Smooth muscle cell (in vitro differentiated cells): ENCODE results near the gene SHC4. TPM values are rescaled to one million over a fixed set of nuclear protein-coding genes. Genes with fewer than 3 reads are reported as not detected.

ENCODE experiments used
- DNase-seq: peaks from one replicate; lab custom pipeline; 2025; ENCODE audit not compliant: unreplicated experiment; lab: John Stamatoyannopoulos, UW
- H2AFZ ChIP-seq: fragments of 200-600 bp; sonication (generic); 2 replicates; pipeline ENCODE4 v1.6.0; 2016; ENCODE audit warnings: antibody characterized with exemption, low read depth, mild to moderate bottlenecking
- H3F3A ChIP-seq: fragments of 200-600 bp; sonication (generic); 2 replicates; pipeline ENCODE4 v1.6.0; 2017; ENCODE audit warnings: antibody characterized with exemption, low read depth
- H3K27ac ChIP-seq: fragments of 200-600 bp; sonication (generic); 2 replicates; pipeline ENCODE4 v1.5.1; 2016; ENCODE audit warnings: low read depth, mild to moderate bottlenecking
- H3K27me3 ChIP-seq: fragments of 200-600 bp; sonication (generic); 2 replicates; pipeline ENCODE4 v1.6.1; 2016; ENCODE audit warnings: low read depth, mild to moderate bottlenecking
- H3K36me3 ChIP-seq: fragments of 200-600 bp; sonication (generic); 2 replicates; pipeline ENCODE4 v1.5.1; 2016; ENCODE audit warnings: low read depth
- H3K4me1 ChIP-seq: fragments of 200-600 bp; sonication (generic); 2 replicates; pipeline ENCODE4 v1.5.1; 2016; ENCODE audit warnings: low read depth
- H3K4me2 ChIP-seq: fragments of 200-600 bp; sonication (generic); 2 replicates; pipeline ENCODE4 v1.6.0; 2016; ENCODE audit warnings: mild to moderate bottlenecking
- H3K4me3 ChIP-seq: fragments of 200-600 bp; sonication (generic); 2 replicates; pipeline ENCODE4 v1.5.1; 2016; ENCODE audit warnings: mild to moderate bottlenecking
- H3K79me2 ChIP-seq: fragments of 200-600 bp; sonication (generic); 2 replicates; pipeline ENCODE4 v1.6.0; 2016; ENCODE audit warnings: low read depth, mild to moderate bottlenecking
- H3K9ac ChIP-seq: fragments of 200-600 bp; sonication (generic); 2 replicates; pipeline ENCODE4 v1.6.0; 2016; ENCODE audit warnings: low read depth
- H3K9me3 ChIP-seq: fragments of 200-600 bp; sonication (generic); replicated peaks from 2 replicates; pipeline ENCODE4 v1.5.1; 2016; ENCODE audit warnings: low read depth
- H4K20me1 ChIP-seq: fragments of 200-600 bp; sonication (generic); 2 replicates; pipeline ENCODE4 v1.6.0; 2016; ENCODE audit warnings: low read depth
- CTCF ChIP-seq: fragments of 200-600 bp; sonication (generic); IDR thresholded peaks from 2 replicates; pipeline ENCODE4 v1.5.1; 2017; ENCODE audit warnings: borderline replicate concordance, mild to moderate bottlenecking, antibody characterized with exemption; ENCODE audit not compliant: insufficient read depth, poor library complexity, severe bottlenecking
- WGBS: methylation state at CpG from one replicate; pipeline ENCODE4 v1.1.7; 2016; ENCODE audit warnings: low lambda C conversion rate; 5-methylcytosine and 5-hydroxymethylcytosine counted together
- polyA plus RNA-seq: library from polyadenylated mRNA; unstranded; fragments of >200 nt; fragmentation: Nextera tagmentation; extraction: Ambion mirVana; gene quantifications from 2 replicates; pipeline ENCODE4 v1.2.1, GENCODE V29; 2016
- total RNA-seq: library from RNA; depleted of rRNA; stranded (reverse); fragments of >200 nt; gene quantifications from 2 replicates; pipeline ENCODE4 v1.2.3, GENCODE V29; 2014

Gene SHC4
- total and polyA plus RNA-seq, 2 experiments from 2014 or later, result 0.39 to 1.2 TPM

- Histone ChIP-seq H3K9ac (no peak overlapping the region), H3K4me1 (no peaks in the 10 kb centered on the region), H4K20me1 (no peaks in the 10 kb centered on the region), H3F3A (peaks cover 6% of the 10 kb centered on the region), H3K79me2 (no peaks in the 10 kb centered on the region), H3K27ac (no peak overlapping the region), H3K36me3 (no peaks in the 10 kb centered on the region), H2AFZ (no peak overlapping the region), H3K4me3 (no peak overlapping the region), H3K9me3 (no peaks in the 10 kb centered on the region), H3K4me2 (no peak overlapping the region), H3K27me3 (no peaks in the 10 kb centered on the region)
- no peak for TF ChIP-seq CTCF
- 93% methylated on average over 1 of the region's 1 CpG for WGBS
- DNase-seq, result no peak
These were observed 16.9 kb downstream of the SHC4 start for GRCh38 chr15:48946840-48947187.

- Histone ChIP-seq H3K79me2 (no peaks in the 10 kb centered on the region), H3F3A (peaks cover 6% of the 10 kb centered on the region), H3K36me3 (no peaks in the 10 kb centered on the region), H3K27me3 (no peaks in the 10 kb centered on the region), H4K20me1 (no peaks in the 10 kb centered on the region), H3K4me3 (no peak overlapping the region), H3K4me1 (no peaks in the 10 kb centered on the region), H3K27ac (no peak overlapping the region), H3K4me2 (no peak overlapping the region), H3K9me3 (no peaks in the 10 kb centered on the region), H2AFZ (no peak overlapping the region), H3K9ac (no peak overlapping the region)
- no peak for TF ChIP-seq CTCF
- WGBS, result 42% methylated on average over 5 of the region's 5 CpGs
- DNase-seq, result no peak
These were observed 17.5 kb downstream of the SHC4 start for GRCh38 chr15:48946074-48946839.

GRCh38 chr15:48945386-48945785, 18.3 kb downstream of the SHC4 start:
- 97% methylated on average over 2 of the region's 2 CpGs for WGBS
- H4K20me1 ChIP-seq, result no peaks in the 10 kb centered on the region
- H3F3A ChIP-seq, result peaks cover 6% of the 10 kb centered on the region
- no peak overlapping the region for H2AFZ ChIP-seq
- DNase-seq, result no peak
- H3K79me2 ChIP-seq, result no peaks in the 10 kb centered on the region
- H3K4me3 ChIP-seq, result no peak overlapping the region
- H3K27ac ChIP-seq, result no peak overlapping the region
- TF ChIP-seq CTCF, result no peak
- no peaks in the 10 kb centered on the region for H3K9me3 ChIP-seq
- no peak overlapping the region for H3K4me2 ChIP-seq
- no peak overlapping the region for H3K9ac ChIP-seq
- no peaks in the 10 kb centered on the region for H3K4me1 ChIP-seq
- no peaks in the 10 kb centered on the region for H3K27me3 ChIP-seq
- no peaks in the 10 kb centered on the region for H3K36me3 ChIP-seq

GRCh38 chr15:48941904-48942303, 21.8 kb downstream of the SHC4 start:
- DNase-seq, result no peak
- no peaks in the 10 kb centered on the region for H3K4me1 ChIP-seq
- H2AFZ ChIP-seq, result no peak overlapping the region
- H3F3A ChIP-seq, result peaks cover 11% of the 10 kb centered on the region
- H3K9me3 ChIP-seq, result no peaks in the 10 kb centered on the region
- H3K4me3 ChIP-seq, result no peak overlapping the region
- H3K36me3 ChIP-seq, result no peaks in the 10 kb centered on the region
- no peak overlapping the region for H3K9ac ChIP-seq
- H3K4me2 ChIP-seq, result no peak overlapping the region
- no peak for TF ChIP-seq CTCF
- no peaks in the 10 kb centered on the region for H4K20me1 ChIP-seq
- H3K27ac ChIP-seq, result no peak overlapping the region
- no peaks in the 10 kb centered on the region for H3K79me2 ChIP-seq
- 87% methylated on average over 5 of the region's 5 CpGs for WGBS
- H3K27me3 ChIP-seq, result no peaks in the 10 kb centered on the region
